ENCODE measurements around the gene IRF1. TPM values are rescaled to one million over a fixed set of nuclear protein-coding genes. Genes with fewer than 3 reads are reported as not detected.
"Not testable (repeated sequence)": the region's sequence is repeated elsewhere in the genome, so short reads cannot be mapped to it uniquely, and the experiment has no call there.

IRF1 gene
- total RNA-seq, 1 donor from 2014 or later = 38.3 TPM

GRCh38 chr5:132439521-132440089 is 51.0 kb downstream of the IRF1 start:
- peak; percentile 69 for DNase-seq (ENCODE audit: low spot score)

- no peak for DNase-seq (ENCODE audit: low spot score)
These were observed 51.7 kb downstream of the IRF1 start for GRCh38 chr5:132438917-132439316.

DNA sequence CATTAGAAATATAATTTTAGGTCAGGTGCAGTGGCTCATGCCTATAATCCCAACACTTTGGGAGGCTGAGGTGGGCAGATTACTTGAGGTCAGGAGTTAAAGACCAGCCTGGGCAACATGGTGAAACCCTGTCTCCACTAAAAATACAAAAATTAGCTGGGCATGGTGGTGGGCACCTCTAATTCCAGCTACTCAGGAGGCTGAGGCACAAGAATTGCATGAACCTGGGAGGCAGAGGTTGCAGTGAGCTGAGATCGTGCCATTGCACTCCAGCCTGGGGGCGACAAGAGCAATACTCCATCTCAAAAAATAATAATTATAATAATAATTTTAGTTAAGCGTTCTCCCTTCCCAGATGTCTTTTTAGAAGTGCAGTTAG is 52.3 kb downstream of the IRF1 start:
- DNase-seq (ENCODE audit: low spot score) = not testable (repeated sequence)

- DNase-seq (ENCODE audit: low spot score) = peak; percentile 76
These were observed 52.8 kb downstream of the IRF1 start for GRCh38 chr5:132437604-132438266.

GRCh38 chr5:132436936-132437335 is 53.6 kb downstream of the IRF1 start:
- DNase-seq (ENCODE audit: low spot score) = no peak

DNA sequence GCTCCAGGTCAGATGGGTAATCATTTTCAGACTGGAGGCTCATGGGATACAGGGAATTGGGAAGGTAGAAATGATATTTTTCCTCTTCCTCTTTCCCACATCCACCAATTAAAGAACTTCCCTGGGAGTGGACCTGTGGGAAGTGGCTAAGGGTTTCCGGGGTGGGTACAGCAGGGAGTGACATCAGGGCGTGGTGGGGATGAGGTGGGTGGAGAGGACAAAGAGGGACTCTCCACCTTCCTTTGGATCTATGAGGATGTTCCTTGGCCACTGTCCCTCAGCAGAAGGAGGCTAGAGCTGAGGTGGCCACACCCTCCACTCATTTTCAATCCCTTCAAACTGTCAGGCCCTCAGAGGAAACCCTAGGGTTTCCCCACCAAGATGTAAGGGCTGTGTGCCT is 54.7 kb downstream of the IRF1 start:
- DNase-seq (ENCODE audit: low spot score) = no peak

DNA sequence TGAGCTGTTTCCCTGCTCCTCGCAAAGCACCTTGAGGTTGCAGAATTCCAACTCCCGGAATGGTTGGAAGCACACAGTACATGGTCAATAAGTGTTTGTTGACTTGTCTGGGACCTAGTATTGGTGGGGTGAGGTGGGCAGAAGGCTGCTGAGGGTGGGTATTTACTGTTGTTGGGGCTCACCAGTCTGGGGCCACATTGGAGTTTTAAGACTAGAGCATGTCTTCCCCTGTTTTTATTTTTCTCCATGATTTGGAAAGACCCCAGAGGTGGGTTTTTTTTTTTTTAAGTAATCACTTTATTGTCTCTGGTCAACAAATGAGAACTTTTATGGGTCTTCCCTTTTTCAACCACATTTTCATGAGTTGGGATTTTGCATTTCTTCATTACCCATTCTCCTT is 55.1 kb downstream of the IRF1 start:
- no peak for DNase-seq (ENCODE audit: low spot score)

GRCh38 chr5:132434416-132435286 is 55.9 kb downstream of the IRF1 start:
- no peak for DNase-seq (ENCODE audit: low spot score)

GRCh38 chr5:132433141-132433540 is 57.4 kb downstream of the IRF1 start:
- DNase-seq (ENCODE audit: low spot score) = no peak

DNA sequence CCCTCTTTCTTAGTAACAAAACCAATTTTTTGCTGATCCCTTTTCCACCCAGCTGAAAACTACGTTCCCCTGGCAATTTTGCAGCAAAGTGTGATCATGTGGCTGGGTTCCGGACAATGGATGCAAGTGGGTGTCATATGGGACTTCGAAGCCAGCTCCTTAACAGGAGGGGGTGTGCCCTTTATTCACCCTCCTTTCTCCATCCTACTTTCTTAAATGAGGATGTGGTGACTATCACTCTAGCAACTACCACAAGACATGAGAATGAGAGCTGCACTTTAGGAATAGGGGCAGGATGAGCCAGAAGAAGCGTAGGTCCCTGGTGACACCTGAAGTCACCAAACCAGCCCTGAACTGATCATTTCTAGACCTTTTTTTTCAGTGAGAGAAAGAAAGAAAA is 58.9 kb downstream of the IRF1 start:
- DNase-seq (ENCODE audit: low spot score) = no peak

Other genes with a start within 250 kb of the IRF1 start
- gene PDLIM4, start 233.1 kb downstream of the IRF1 start, total RNA-seq = 20.7 TPM
- 0.37 TPM for gene SLC22A4, start 196.4 kb downstream of the IRF1 start, total RNA-seq
- gene SLC22A5, start 121.1 kb downstream of the IRF1 start, total RNA-seq = 27.0 TPM
- not detected for gene IL5, start 52.7 kb upstream of the IRF1 start, total RNA-seq
- 37.3 TPM for gene RAD50, start 66.2 kb upstream of the IRF1 start, total RNA-seq
- not detected for gene IL13, start 167.4 kb upstream of the IRF1 start, total RNA-seq
- not detected for gene IL4, start 183.2 kb upstream of the IRF1 start, total RNA-seq
- gene KIF3A, start 246.8 kb upstream of the IRF1 start, total RNA-seq = 15.5 TPM

Data from mucosa of gallbladder (tissue), 1 donor.